Large intestine (tissue), 3 donors: Measurements from ENCODE around the gene DIP2C. TPM values are rescaled to one million over a fixed set of nuclear protein-coding genes. Genes with fewer than 3 reads are reported as not detected.

Source experiments
- DNase-seq, 2 donors: peaks; one replicate each; pipeline versions ENCODE4 v3.0.0 to v3.0.0-alpha.2; 2013
- H3K27ac ChIP-seq: one replicate; pipeline ENCODE4 v1.5.1; 2013; ENCODE audit warnings: low read length
- H3K27me3 ChIP-seq: 2 replicates; pipeline ENCODE4 v1.6.1; 2013; ENCODE audit warnings: low read length; ENCODE audit not compliant: control insufficient read depth, insufficient read depth
- H3K36me3 ChIP-seq: 2 replicates; pipeline ENCODE4 v1.6.1; 2013; ENCODE audit warnings: low read length; ENCODE audit not compliant: control insufficient read depth, insufficient read depth
- H3K4me1 ChIP-seq: one replicate; pipeline ENCODE4 v1.6.1; 2013; ENCODE audit warnings: low read length; ENCODE audit not compliant: control insufficient read depth, insufficient read depth
- H3K4me3 ChIP-seq: one replicate; pipeline ENCODE4 v1.5.1; 2013; ENCODE audit warnings: low read length
- H3K9me3 ChIP-seq: one replicate; pipeline ENCODE4 v1.6.1; 2013; ENCODE audit warnings: mild to moderate bottlenecking, low read depth, low read length, moderate library complexity; ENCODE audit not compliant: control insufficient read depth
- WGBS: methylation state at CpG from one replicate; pipeline ENCODE4 v1.1.5; 2013; ENCODE audit warnings: low lambda C conversion rate; ENCODE audit not compliant: insufficient coverage; 5-methylcytosine and 5-hydroxymethylcytosine counted together
- polyA plus RNA-seq: library from polyadenylated mRNA; unstranded; fragments of 120-200 nt; gene quantifications from one replicate; pipeline ENCODE4 v1.2.1, GENCODE V29; 2013

The DIP2C gene
- polyA plus RNA-seq, 1 donor = 16.5 TPM

DNA sequence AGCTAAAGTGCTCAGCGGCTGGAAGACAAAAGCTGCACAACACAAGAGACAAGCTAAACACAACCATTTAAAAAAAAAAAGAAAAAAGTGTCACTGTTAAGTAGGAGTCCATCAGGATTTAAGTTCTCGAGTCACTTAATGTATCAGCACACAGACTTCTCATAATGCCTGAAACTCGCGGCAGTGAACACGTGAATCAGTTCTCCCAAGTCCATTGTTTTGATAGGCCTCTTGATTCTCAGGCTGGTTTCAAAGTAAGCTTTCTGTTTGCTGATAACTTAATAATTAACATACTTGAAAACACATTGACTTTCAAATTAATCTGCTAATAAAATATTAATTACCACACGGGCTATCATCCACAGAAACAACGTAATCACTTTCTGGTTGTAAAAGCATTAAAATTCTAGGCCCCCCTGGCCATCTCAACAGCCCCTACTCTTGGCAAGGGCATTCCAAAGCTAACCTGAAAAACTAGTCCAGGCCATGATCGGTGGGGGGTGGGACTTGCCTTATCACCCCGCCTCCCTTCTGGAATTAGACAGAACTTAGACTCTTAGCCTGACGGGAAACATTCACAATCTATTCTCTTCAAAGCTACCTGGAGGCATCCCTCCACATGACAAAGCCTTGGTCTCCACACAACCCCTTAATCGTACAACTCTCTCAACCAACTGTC, 129.0 kb downstream of the DIP2C start:
- peaks cover under 1% of the 10 kb centered on the region for H3K4me1 ChIP-seq
- no peaks in the 10 kb centered on the region for H3K27me3 ChIP-seq
- no peak overlapping the region for H3K4me3 ChIP-seq
- no peaks in the 10 kb centered on the region for H3K36me3 ChIP-seq
- H3K9me3 ChIP-seq = peaks cover 4% of the 10 kb centered on the region
- no peak overlapping the region for H3K27ac ChIP-seq
- DNase-seq = no peak
- WGBS = 100% methylated on average over 1 of the region's 11 CpGs

DNA sequence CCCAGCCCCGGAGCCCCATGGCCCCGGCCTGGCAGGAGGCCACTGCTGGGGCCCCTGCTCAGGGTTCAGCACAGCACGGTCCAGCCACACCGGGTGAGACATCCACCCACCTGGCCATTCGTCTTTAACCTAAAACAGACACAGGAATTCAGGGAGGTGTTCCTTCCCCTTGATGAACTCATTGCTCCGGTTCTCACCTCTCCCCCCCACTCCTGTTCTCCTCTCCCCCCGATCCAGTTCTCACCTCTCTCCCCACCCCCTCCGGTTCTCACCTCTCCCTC, 129.8 kb downstream of the DIP2C start:
- Histone ChIP-seq H3K27ac (no peak overlapping the region), H3K36me3 (no peaks in the 10 kb centered on the region), H3K9me3 (peaks cover 4% of the 10 kb centered on the region), H3K4me1 (no peaks in the 10 kb centered on the region), H3K4me3 (no peak overlapping the region), H3K27me3 (no peaks in the 10 kb centered on the region)
- no CpG with 5 or more reads among the region's 8 CpGs for WGBS
- no peak for DNase-seq

DNA sequence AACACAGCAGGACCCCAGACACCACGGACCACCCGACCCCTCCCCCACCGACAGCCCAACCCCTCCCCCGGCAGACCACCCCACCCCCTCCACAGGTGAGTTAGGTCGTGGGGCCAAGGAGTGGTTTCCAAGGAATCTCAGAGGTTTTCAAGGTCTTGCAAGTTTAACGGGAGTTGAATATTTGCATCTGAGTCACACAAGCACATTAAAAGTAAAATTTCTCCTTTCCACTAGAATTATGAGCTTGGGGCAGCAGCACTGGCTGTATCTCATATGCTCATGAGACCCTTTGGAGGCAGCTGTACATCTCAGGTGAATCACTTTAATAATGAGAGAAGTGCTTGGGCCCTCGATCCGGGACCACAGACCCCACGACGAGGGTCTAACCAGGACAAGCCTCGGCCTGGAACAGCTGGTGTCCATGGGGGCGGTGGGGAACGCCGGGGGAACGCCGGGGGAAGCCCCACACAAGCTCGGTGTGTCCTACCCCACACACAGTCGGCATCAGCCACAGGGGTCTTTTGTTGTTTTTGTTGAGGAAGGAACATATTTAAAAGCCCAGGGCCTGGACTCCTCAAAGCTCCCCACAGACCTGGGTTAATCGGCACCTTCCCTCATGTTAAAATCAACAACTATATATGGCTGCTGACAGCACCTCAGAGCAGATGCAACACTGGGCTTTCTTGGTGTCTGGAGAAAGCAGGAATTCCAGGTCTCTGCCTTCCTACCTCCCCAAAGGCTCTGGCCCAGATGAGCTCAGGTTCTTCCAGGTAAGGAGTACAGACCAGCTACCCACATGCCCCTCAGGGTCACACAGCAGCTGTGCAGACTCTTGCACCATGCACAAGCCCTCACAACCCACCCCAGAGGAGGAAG, 130.3 kb downstream of the DIP2C start:
- H3K9me3 ChIP-seq = peaks cover 2% of the 10 kb centered on the region
- H3K36me3 ChIP-seq = no peaks in the 10 kb centered on the region
- no peak overlapping the region for H3K27ac ChIP-seq
- no peaks in the 10 kb centered on the region for H3K27me3 ChIP-seq
- no CpG with 5 or more reads among the region's 19 CpGs for WGBS
- H3K4me3 ChIP-seq = no peak overlapping the region
- no peak for DNase-seq
- H3K4me1 ChIP-seq = no peaks in the 10 kb centered on the region

DNA sequence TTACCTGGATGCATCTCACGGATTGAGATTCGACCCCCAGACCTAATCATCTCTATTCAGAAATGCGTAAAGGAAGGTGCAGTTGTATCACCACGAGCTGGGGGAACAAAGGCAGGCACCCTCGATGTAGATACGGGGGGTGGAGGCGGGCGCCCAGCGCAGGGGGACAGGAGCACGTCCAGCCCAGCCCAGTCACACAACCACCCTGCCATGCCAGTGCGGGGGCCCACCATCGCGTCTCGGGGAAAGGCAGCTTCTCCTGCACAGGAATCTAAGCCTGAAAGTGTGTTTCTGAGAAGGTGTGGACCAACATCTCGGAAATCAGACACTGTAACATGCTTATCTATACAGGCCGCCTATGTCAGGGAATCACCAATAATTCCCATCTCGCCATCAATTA, 131.1 kb downstream of the DIP2C start:
- no peaks in the 10 kb centered on the region for H3K27me3 ChIP-seq
- no peaks in the 10 kb centered on the region for H3K4me1 ChIP-seq
- no peaks in the 10 kb centered on the region for H3K36me3 ChIP-seq
- no CpG with 5 or more reads among the region's 17 CpGs for WGBS
- no peak overlapping the region for H3K4me3 ChIP-seq
- no peak for DNase-seq
- no peaks in the 10 kb centered on the region for H3K9me3 ChIP-seq
- H3K27ac ChIP-seq = no peak overlapping the region

GRCh38 chr10:557792-558328, 131.6 kb downstream of the DIP2C start:
- Histone ChIP-seq H3K27ac (no peak overlapping the region), H3K27me3 (no peaks in the 10 kb centered on the region), H3K9me3 (no peaks in the 10 kb centered on the region), H3K4me3 (no peak overlapping the region), H3K4me1 (no peaks in the 10 kb centered on the region), H3K36me3 (no peaks in the 10 kb centered on the region)
- no CpG with 5 or more reads among the region's 10 CpGs for WGBS
- no peak for DNase-seq

DNA sequence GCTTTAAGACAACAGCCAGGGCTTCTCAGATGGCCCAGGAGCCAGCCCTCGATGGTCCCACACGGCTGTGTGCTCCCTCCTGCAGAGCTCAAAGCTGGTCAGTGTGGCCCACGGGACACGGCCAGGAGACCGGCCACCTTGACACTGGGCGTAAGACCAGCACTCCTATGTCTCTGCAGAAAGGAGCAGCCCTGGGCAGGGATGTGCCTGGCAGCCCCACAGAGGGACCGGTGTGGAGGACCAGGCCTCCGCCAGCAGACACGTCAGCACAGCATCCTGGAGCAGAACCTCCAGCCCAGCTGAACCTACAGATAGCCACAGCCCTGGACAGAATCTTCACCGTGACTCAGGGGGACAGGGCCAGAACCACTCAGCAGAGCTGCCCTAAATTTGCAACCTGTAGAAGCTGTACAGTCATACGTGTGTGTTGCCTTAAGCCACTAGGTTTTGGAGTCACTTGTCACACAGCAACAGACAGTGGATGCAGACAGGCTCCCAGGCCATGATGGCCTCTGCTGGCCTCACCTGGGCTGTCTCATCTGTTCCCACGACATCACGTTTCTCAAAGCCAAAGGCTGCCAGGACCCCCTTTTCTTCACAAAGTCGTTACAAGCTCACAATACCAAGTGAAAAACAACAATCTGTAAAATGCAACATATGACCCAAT, 132.4 kb downstream of the DIP2C start:
- WGBS = no CpG with 5 or more reads among the region's 14 CpGs
- no peak for DNase-seq

GRCh38 chr10:555682-556350, 133.7 kb downstream of the DIP2C start:
- no CpG with 5 or more reads among the region's 27 CpGs for WGBS
- Histone ChIP-seq H3K4me1 (no peaks in the 10 kb centered on the region), H3K27me3 (no peaks in the 10 kb centered on the region), H3K9me3 (no peaks in the 10 kb centered on the region), H3K4me3 (no peak overlapping the region), H3K36me3 (no peaks in the 10 kb centered on the region), H3K27ac (no peak overlapping the region)
- no peak for DNase-seq

More for the DNA sequence above, 132.4 kb downstream of the DIP2C start:
- Histone ChIP-seq H3K27me3 (no peaks in the 10 kb centered on the region), H3K4me1 (no peaks in the 10 kb centered on the region), H3K4me3 (no peak overlapping the region), H3K27ac (no peak overlapping the region), H3K9me3 (no peaks in the 10 kb centered on the region), H3K36me3 (no peaks in the 10 kb centered on the region)

DNA sequence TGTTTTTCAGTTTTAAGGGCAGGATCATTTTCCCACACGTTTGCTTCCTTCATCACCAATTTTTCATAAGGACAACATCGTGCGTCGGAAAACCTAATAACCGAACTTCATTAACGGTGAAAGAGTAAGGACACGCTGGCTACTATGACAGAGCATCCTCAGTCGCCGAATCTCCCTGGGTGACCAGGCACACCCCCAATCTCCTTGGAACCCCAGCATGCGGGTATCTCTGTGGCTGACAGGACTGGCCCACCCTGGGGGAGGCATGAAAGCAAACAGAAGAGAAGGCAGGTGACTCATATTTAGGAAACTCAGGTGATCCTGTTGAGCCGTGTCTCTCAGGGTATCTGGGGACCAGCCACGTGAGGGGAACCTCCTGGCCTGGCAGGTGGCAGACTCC, 134.2 kb downstream of the DIP2C start:
- Histone ChIP-seq H3K9me3 (no peaks in the 10 kb centered on the region), H3K4me1 (no peaks in the 10 kb centered on the region), H3K27me3 (no peaks in the 10 kb centered on the region), H3K36me3 (no peaks in the 10 kb centered on the region), H3K27ac (no peak overlapping the region), H3K4me3 (no peak overlapping the region)
- no CpG with 5 or more reads among the region's 12 CpGs for WGBS
- DNase-seq = no peak

DNA sequence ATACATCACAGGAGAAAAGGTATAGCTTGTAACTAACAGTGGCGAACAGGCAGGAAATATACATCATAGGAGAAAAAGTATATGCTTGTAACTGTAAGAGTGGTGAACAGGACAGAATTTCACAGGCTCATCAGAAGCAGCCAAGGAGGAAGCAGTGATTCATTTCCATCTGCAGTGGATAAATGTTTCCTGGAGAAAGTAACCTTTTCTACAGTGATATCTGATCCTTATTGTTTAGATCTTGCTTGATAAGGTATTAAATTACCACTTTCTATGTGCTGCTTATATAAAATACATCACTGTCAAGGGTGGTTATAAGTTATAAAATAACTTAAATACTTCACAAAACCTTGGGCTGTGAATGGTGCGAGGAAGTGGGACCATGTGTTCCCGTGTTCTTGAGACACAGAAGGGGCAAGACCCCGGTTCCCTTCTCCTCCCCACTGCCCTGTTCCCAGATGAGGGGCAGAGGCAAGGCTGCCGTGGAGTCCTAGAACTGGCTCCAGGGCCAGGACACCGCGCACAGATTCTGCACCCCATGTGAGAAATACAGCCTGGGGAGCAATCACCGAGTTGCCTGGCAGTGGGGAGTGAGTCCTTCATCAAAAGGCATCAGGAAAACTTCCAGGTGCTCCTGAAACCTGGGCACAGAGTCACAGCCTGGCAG, 135.2 kb downstream of the DIP2C start:
- no CpG with 5 or more reads among the region's 8 CpGs for WGBS
- Histone ChIP-seq H3K36me3 (no peaks in the 10 kb centered on the region), H3K9me3 (no peaks in the 10 kb centered on the region), H3K4me1 (no peaks in the 10 kb centered on the region), H3K27me3 (no peaks in the 10 kb centered on the region), H3K27ac (no peak overlapping the region), H3K4me3 (no peak overlapping the region)
- no peak for DNase-seq

DNA sequence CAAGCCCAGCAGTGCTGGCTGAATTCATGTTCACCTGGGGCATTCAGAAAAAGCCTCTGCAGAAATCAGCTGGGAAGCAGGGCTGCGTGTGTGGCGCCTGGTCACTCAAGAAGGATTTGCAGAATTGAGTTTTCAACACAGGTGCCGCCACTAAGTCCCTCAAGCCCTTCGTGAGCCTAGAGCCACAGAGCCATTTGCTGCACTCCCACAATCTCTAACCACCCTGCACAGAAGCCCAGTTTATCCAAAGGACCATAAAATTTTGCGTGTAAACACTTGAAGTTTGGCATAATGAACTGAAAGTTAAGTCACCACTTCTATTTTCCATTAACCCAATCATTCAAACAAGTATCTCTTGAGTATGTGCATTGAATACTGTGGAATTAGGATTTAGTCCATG, 136.2 kb downstream of the DIP2C start:
- no peak for DNase-seq
- no peaks in the 10 kb centered on the region for H3K36me3 ChIP-seq
- no peaks in the 10 kb centered on the region for H3K4me1 ChIP-seq
- no peaks in the 10 kb centered on the region for H3K27me3 ChIP-seq
- H3K9me3 ChIP-seq = no peaks in the 10 kb centered on the region
- no CpG with 5 or more reads among the region's 5 CpGs for WGBS
- H3K4me3 ChIP-seq = no peak overlapping the region
- no peak overlapping the region for H3K27ac ChIP-seq
